ENCODE measurements around the gene ADAMTS20. TPM values are rescaled to one million over a fixed set of nuclear protein-coding genes. Genes with fewer than 3 reads are reported as not detected.

ADAMTS20 gene
- total RNA-seq, 1 experiment from 2014 or later, result 2.7 TPM

- no peak overlapping the region for H2AFZ ChIP-seq (ENCODE audit: low read length)
- H2BK20ac ChIP-seq (ENCODE audit: low read depth, low read length, poor library complexity, severe bottlenecking), result no peak overlapping the region
- H3K23me2 ChIP-seq (ENCODE audit: insufficient read length, low read depth, low read length, poor library complexity, severe bottlenecking), result no peaks in the 10 kb centered on the region
- no peak for DNase-seq
- H3K4me1 ChIP-seq (ENCODE audit: insufficient read depth, low read length), result no peaks in the 10 kb centered on the region; the same call in 1 of the 2 replicates
- no peak overlapping the region for H3K18ac ChIP-seq (ENCODE audit: insufficient read length, low read depth, low read length)
- no peak overlapping the region for H3T11ph ChIP-seq (ENCODE audit: low read length)
- no peaks in the 10 kb centered on the region for H3K27me3 Mint-ChIP-seq (ENCODE audit: low read depth)
- WGBS (ENCODE audit: extremely low coverage, insufficient read length, low lambda C conversion rate), result no CpG with 5 or more reads among the region's 1 CpG
- no peak overlapping the region for H2BK120ac ChIP-seq (ENCODE audit: low read depth, low read length, poor library complexity, severe bottlenecking)
- H3K79me1 ChIP-seq (ENCODE audit: insufficient read depth, low read depth, low read length, poor library complexity, severe bottlenecking), result no peaks in the 10 kb centered on the region
- no peak overlapping the region for H3K23ac ChIP-seq (ENCODE audit: insufficient read length, low read depth, low read length)
- no peak for TF ChIP-seq CTCF (conservative IDR thresholded peaks at IDR 0.05)
- H4K20me1 ChIP-seq (ENCODE audit: control insufficient read depth, insufficient read depth, insufficient read length), result no peaks in the 10 kb centered on the region
- H4K5ac ChIP-seq (ENCODE audit: insufficient read length, low read depth, low read length), result no peak overlapping the region
- no peaks in the 10 kb centered on the region for H3K27me3 ChIP-seq (ENCODE audit: insufficient read depth, low read length)
- no peak overlapping the region for H4K8ac ChIP-seq (replicated peaks; ENCODE audit: insufficient read length, low read depth, low read length)
- H3K79me2 ChIP-seq (ENCODE audit: insufficient read depth, low read length), result no peaks in the 10 kb centered on the region
- no peak overlapping the region for H3K9ac ChIP-seq (ENCODE audit: extremely low read depth, insufficient read length, low read length)
- no peak overlapping the region for H2BK15ac ChIP-seq (ENCODE audit: low read depth, low read length)
- H4K91ac ChIP-seq (ENCODE audit: insufficient read length, low read depth, low read length), result no peak overlapping the region
- no peak overlapping the region for H3K4ac ChIP-seq (ENCODE audit: low read depth, low read length)
- H3K36me3 Mint-ChIP-seq (ENCODE audit: insufficient read depth in 1 of 3, low read depth in 3 of 3), result no peaks in the 10 kb centered on the region
- H3K9me3 ChIP-seq (ENCODE audit: control insufficient read depth, low read depth, low read length), result no peaks in the 10 kb centered on the region
- no peak overlapping the region for H3K27ac ChIP-seq (ENCODE audit: insufficient read length, low read depth, low read length)
- H3K56ac ChIP-seq (ENCODE audit: insufficient read length, low read depth, low read length), result no peak overlapping the region
- no peak overlapping the region for H3K4me3 Mint-ChIP-seq
- H3K4me1 Mint-ChIP-seq, result 0 out of 4 replicates have a peak, but pooled peaks cover 2 to 3% of the 10 kb centered on the region in 2 experiments
- H3K4me2 ChIP-seq (ENCODE audit: insufficient read depth, insufficient read length, low read length), result no peak overlapping the region
- H2BK5ac ChIP-seq (ENCODE audit: insufficient read length, low read length), result no peak overlapping the region
- no peaks in the 10 kb centered on the region for H3K9me3 Mint-ChIP-seq
- no peak overlapping the region for H2BK12ac ChIP-seq (ENCODE audit: insufficient read length, low read depth, low read length)
- no peak overlapping the region for H3K27ac Mint-ChIP-seq
- H3K14ac ChIP-seq (ENCODE audit: insufficient read depth, low read length), result no peak overlapping the region
- H2AK5ac ChIP-seq (ENCODE audit: insufficient read length, low read length), result no peak overlapping the region
These were observed 235.5 kb downstream of the ADAMTS20 start for GRCh38 chr12:43316520-43316919.
